ENCODE data around the gene METRNL.
"Not testable (repeated sequence)": the region's sequence is repeated elsewhere in the genome, so short reads cannot be mapped to it uniquely, and the experiment has no call there.

The METRNL gene

DNA sequence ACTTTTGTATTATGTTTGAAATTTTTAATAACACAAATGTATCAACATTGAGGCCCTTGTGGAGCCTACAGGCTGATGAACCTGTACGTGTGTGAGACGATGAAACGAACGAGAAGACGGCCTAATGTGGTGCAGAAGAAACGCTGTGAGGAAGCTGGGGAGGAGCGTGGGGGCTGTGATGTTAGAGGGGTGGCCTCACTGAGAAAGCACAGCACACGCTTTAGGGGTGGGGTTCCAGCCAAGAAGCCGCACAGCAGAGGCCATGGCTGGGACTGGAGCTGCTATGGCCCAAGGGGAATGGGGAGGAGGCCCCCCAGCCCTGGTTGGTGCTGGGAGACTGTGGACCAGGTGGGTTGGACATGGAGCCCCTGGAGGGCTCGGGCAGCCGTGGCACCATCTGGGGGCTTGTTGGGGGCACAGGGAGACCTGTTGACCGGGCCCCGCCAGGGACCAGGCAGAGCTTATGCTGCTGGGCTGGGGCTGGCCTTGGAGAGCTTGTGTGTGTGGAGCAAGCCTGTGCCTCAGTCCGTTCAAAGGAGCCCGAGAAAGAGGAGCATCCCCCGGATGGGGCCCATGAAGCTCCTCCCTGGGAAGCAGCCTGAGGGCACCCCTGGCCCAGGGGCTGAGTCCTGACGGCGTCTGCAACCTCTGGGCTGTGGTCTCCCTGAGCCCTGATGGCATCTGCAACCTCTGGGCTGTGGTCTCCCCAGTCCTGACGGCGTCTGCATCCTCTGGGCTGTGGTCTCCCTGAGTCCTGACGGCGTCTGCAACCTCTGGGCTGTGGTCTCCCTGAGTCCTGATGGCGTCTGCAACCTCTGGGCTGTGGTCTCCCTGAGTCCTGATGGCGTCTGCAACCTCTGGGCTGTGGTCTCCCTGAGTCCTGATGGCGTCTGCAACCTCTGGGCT, 44.7 kb downstream of the METRNL start:
- no peak for DNase-seq (ENCODE audit: low spot score)

DNA sequence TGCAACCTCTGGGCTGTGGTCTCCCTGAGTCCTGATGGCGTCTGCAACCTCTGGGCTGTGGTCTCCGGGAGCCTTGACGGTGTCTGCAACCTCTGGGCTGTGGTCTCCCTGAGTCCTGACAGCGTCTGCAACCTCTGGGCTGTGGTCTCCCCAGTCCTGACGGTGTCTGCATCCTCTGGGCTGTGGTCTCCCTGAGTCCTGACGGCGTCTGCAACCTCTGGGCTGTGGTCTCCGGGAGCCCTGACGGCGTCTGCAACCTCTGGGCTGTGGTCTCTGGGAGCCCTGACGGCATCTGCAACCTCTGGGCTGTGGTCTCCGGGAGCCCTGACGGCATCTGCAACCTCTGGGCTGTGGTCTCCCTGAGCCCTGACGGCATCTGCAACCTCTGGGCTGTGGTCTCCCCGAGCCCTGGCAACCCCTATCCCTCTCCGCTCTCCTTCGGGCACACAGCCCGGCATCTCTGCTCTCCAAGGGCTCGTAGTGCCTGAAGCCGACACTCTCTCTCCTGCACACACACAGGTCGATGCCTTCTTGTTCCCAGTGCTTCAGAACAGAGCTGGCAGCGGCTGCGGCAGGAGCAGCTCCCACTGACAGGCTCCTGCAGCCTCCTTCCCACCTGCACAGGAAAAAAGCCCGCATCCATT, 45.6 kb downstream of the METRNL start:
- DNase-seq (ENCODE audit: low spot score), result no peak

DNA sequence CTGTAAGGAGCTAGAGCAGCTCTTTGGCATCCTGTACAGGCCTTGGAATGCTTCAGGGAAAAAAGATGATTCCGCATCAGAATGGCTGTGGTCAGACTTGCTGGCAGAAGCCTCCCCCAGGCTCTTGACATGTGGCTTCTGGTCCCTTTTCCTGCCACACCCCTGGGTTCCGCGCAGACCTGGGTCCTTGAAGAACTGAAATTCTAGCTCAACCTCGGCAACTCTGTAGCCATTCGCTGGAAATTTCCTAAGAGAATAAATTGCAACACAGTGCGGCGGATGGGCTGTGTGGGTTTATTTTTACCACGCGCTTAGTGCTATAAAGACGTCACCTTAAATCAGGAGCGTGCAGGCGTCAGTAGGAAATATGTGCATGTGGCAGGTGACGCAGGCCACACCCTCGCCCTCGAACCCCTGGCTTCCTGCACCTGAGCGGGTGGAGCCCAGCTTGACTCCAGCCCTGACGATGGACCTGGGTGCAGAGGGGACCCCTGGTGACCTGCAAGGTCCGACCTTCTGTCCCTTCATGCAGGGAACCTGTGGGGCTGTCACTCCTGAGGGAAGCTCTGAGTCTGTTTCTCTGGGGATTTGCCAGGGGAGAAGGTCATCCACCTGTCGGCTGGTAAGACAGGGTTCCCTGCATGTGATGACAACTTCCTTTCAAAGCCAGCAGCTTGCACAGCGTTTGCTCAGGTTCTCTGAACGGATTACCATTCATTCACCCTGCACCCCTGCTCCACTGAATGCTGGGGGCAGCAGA, 46.3 kb downstream of the METRNL start:
- no peak for DNase-seq (ENCODE audit: low spot score)

DNA sequence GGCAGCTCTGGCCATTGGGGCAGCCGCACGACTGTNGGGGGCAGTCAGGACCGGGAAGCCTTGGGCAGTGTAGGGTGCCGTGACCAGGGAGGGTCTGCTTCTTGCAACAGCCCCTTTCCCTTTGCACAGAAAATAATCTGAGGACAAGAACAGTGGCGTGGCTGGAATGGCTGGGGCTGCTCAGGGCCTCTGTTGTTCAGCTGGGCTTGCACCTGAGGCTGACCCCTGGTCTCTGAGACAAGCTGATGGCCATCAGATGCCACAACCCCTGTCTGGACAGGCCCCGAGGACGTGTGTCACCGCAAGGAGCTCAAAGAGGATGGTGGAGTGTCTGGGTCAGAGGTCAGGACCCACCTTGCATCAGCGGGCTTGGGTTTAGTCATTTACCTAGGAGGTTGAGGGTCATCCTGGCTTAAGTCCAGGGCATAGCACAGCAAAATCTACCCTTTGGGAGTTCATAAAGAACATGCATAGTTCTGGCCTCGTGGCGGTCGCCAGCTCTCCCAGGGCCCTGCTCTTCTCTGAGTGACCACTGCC, 46.9 kb downstream of the METRNL start:
- DNase-seq (ENCODE audit: low spot score), result no peak

DNA sequence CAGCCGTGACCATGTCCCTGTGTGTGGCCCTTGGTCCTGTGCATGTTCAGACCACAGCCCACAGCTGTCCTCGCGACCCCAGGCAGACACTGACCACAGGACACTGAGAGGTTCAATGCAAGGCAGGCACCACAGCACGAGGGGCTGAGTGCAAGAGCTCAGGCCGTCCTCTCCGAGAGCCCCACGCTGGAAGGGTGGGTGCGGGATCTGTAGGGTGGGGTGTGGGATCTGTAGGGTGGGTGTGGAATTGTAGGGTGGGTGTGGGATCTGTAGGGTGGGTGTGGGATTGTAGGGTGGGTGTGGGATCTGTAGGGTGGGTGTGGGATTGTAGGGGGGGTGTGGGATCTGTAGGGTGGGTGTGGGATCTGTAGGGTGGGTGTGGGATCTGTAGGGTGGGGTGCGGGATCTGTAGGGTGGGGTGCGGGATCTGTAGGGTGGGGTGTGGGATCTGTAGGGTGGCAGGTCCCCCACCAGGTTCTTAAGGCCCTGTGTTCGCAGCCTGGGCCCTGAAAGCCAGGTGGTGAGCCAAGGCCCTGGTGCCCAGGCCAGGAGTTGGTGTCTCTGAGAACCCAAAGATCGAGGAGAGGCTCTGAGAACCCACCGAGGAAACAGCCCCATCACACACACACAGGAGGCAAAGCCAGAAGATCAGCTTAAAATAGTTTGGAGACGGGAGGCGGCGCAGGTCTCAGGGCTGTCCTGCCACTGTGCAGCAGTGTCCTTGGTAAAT, 48.2 kb downstream of the METRNL start:
- DNase-seq (ENCODE audit: low spot score), result no peak

DNA sequence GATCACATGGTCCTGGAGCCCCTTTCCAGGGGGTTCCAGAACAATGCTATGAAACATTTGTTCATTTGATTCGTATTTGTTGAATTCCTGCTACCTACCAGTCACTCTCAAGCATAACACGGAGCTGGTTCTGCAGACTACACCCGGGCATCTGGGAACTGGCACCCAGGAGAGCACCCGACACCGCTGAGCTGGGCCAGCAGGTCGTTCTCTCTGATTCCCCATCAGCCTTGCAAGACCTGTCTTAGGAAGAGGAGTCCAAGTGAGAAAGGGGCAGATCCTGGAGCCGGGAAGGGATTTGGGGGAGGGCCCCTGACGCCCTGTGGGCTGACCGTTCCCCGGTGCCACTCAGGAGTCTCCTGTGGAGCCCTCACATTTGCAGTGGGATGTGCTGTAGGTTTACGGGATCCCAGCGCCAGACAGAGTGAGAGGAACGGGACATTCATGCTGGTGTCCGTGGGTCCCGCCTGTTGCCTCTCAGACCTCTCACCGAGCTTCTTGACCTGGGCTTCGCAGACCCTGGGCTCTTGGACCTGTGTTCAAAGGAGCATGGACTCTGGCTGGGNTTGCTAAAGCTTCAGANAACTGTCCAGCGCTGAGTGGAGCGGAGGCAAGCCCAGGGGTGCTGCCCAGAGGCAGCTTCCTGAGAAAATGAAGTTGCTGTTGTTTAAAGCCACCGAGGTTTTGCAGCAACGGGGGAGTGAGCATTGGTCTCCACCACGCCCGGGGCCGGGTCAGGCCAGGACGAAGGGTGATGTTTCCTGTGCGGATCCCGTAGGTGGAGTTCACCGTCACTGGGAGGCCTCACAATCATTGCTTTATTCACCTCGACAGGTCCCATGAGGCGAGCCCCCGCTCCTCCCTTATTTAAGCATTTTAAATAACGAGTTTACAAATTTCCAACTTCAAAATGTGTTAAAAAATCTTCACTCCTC, 49.2 kb downstream of the METRNL start:
- no peak for DNase-seq (ENCODE audit: low spot score)

DNA sequence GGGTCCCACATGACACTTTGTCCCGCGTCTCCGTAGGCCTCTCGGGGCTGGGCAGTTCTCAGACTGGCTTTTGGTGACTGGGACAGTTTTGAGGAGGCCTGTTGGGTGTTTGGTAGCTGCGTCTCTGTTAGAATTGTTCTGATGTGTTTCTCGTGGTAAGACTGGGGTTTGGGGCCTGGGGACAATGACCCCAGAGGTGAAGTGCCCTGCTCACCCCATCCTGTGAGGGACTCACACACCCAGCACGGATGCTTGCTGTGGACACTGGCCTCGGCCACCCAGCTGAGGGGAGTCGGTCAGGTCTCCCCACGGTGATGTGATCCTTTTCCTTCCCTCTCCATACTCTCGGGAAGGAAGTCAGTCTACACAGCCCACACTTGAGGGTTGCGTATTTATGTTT, 50.3 kb downstream of the METRNL start:
- no peak for DNase-seq (ENCODE audit: low spot score)

DNA sequence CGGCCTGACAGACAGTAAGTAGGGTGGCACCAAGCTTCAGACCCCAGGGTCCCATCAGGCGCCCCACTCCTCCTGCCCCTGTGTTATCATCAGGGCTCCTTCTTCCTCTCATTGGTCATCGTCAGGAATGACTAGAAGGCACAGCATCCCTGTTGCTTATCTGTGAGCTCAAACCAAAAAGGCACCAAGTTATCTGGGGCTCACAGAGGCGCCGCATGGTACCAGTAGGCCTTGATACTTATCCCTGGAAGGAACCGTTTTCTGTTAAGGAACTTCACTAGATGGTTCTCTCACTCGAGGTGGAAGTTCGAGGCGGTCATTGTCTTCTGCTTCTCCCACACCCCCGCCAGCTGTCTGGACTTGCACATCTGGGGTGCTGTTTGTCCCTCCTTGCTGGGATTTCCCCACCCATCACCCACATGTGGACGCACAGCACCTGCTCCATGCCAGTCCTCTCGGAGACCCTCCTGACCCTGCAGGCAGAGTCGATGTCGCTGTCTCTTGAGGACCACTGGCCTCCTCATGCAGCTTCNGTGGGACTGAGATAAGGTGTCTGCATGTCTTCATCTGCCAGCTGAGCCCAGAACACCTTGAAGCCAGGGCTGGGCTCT, 52.1 kb downstream of the METRNL start:
- DNase-seq (ENCODE audit: low spot score), result no peak

DNA sequence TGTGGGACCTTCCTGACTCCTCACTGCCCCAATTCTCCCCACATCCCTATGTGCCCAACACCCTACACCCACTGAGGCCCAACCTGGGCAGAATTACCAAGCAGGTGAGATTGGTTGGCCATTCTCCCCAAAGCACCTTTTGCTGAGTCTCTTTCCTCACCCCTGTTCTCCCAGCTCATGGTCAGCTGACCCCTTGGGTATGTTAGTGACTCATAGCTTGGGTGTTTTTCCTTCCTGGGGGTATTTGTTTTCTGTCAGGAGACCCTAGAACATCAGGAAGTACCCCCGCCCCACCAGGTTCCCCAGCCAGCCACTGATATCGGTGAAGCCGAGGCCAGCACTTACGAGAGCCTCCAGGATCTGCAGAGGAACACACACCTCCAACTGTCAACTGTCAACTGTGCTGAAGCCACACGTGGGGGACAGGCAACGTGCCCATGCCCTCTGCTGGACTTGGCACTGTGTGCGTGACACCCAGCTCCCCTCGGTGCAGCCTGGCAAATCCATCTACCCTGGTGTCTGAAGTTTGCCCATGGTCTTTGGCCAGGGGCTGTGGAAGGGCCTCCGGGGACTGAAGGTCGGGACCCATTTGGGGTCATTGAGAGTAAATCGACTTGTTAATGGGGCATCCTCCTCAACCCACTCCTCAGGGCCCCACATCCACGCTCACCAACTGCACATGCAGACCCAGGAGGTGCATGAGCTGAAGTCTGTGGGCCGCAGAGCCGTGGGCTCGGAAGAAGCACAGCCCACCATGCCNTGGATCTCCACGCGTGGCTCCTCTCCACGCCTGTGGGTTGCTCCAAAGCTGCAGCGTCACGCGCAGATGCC, 53.1 kb downstream of the METRNL start:
- no peak for DNase-seq (ENCODE audit: low spot score)

DNA sequence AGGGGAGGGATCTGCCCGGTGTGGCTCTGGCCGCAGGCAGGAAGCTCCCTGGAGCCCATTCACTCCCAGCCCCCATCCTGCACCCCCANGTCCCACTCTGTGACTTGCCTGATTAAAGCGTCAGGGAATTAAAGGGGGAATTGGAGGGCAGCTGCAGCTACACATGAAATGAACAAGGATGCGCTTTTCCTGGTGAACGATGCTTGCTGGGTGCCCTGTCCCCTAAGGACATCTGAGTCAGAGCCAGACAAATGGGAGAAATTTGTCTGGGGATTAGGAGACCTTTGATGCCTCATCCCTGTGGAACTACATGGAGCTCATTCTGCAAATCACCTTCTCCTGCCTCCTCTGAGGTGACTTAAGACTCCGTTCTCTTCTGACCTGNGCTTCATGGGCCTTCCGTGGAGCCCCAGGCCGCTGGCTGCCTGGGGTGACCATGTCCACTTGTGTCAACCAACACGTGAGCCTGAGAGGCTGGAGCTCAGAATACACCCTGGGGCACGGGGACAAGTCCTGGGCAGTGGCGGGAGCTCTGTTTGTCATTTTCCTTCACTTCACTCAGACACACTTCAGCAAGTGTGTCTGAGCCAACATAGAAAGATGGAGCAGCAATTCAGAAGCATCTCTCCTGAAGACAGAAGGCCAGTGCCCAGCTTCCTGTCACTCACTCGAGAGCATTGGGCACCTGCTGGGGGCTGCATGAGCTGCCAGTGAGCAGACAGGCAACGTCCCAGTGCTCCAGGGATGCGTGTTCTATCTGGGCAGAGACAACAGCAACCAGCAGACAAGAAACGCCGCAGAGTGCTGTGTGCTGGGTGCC, 54.1 kb downstream of the METRNL start:
- DNase-seq (ENCODE audit: low spot score), result no peak

DNA sequence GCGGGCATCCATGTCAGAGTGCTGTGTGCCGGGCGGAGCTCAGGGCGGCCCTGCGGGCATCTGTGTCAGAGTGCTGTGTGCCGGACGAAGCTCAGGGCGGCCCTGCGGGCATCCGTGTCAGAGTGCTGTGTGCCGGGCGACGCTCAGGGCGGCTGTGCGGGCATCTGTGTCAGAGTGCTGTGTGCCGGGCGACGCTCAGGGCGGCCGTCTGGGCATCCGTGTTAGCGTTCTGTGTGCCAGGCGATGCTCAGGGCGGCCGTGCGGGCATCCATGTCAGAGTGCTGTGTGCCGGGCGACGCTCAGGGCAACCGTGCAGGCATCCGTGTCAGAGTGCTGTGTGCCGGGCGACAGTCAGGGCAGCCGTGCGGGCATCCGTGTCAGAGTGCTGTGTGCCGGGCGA, 55.0 kb downstream of the METRNL start:
- DNase-seq (ENCODE audit: low spot score), result not testable (repeated sequence)

DNA sequence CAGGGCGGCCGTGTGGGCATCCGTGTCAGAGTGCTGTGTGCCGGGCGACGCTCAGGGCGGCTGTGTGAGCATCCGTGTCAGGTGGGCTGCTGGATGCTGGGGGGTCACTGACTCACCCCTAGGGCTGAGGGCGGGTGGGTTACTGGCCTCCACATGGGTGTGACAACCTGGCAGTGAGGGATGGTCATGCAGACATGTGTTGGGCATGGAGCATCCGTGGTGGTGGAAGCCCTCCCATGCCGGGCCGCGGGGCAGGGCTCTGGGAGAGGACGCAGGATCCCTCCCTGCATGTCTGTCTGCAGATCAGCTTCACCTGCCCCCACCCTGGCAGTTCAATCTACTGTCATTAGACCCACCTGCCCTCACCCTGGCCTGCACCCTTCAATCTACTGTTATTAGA, 56.3 kb downstream of the METRNL start:
- no peak for DNase-seq (ENCODE audit: low spot score)

DNA sequence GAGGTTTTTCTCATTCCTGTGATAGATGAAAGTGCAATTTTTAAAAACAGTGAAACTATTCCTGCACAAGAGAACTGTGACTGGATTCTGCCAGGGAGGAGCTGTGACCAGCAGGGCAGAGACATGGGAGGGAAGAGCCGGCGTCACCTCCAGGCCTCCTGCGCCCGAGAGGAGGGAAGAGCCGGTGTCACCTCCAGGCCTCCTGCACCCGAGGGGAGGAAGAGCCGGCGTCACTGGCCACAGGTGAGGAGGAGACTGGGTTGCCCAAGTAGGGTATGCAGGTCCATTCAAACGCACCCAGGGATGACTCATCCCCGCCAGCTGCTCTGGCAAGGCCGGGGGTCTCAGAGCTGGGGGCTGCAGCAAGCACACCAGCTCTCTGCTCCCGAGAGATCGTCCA, 56.7 kb downstream of the METRNL start:
- no peak for DNase-seq (ENCODE audit: low spot score)

DNA sequence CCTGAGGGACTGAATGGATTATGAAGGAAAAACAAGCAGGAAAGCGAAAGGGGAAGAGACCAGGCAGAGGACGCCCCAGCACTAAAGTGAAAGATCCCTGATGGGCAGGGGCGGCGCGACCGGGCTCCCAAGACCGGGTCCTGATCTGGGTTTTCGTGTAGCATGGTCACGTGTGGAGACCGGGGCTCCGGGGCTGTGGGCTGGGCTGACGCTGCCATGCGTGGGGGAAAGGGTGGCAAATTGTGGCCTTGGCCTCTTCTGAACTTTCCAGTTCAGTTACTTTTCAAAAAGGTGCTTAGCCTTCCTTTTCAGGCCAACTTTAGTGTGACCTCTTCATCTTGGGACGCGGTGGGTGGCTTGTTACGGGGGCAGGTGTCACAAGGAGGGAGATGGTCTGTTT, 57.5 kb downstream of the METRNL start:
- DNase-seq (ENCODE audit: low spot score), result no peak

DNA sequence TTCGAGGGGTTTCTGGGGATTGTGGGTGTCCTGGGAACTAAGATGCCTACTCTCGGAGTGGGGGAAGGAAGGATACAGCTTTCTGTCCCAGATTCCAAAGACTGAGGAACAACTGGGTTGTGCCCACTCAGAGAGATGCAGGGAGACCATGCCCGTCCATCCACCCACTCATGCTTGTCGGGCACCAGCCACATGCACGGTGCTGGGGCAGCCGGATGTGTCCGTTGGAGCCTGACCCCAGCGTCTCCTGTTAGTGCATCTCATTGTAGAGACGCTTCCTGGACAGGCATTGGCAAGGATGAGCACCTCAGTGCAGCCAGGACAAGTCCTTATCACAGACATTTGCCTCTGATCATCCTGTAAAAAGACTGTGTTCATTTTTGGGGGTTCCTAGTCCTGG, 58.1 kb downstream of the METRNL start:
- DNase-seq (ENCODE audit: low spot score), result no peak

DNA sequence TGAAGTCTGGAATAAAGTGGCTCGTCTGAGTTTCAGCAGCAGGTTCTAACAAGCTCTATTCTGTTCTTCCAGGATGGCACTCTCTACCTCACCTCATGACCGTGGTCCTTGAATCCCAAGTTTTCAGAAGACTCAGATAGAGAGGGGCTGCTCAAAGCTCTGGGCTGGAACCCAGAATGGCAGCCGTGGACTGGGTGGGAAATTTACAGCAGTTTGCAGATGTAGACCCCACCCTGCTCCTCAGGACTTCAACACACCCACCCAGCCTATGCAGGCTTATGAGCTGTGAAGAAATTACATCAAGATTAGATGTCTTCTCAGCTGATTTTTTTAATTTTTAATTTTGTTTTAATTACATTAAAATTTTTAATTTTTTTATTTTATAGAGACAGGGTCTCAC, 59.4 kb downstream of the METRNL start:
- DNase-seq (ENCODE audit: low spot score), result no peak

DNA sequence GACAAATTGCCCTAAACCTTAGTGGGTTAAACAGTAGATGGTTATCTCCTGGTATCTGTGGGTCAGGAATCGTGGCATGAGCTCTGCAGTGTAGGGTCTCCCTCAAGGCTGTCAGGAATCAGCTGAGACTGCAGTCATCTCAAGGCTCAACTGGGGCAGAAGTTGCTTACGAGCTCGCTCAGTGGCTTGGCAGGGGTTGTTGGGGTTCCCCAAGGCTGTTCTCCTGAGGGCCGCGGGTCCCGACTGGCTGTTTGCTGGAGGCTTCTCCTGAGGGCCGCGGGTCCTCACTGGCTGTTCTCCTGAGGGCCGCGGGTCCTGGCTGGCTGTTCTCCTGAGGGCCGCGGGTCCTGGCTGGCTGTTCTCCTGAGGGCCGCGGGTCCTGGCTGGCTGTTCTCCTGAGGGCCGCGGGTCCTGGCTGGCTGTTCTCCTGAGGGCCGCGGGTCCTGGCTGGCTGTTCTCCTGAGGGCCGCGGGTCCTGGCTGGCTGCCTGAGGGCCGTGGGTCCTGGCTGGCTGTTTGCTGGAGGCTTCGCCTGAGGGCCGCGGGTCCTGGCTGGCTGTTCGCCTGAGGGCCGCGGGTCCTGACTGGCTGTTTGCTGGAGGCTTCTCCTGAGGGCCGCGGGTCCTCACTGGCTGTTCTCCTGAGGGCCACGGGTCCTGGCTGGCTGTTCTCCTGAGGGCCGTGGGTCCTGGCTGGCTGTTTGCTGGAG, 60.3 kb downstream of the METRNL start:
- not testable (repeated sequence) for DNase-seq (ENCODE audit: low spot score)

DNA sequence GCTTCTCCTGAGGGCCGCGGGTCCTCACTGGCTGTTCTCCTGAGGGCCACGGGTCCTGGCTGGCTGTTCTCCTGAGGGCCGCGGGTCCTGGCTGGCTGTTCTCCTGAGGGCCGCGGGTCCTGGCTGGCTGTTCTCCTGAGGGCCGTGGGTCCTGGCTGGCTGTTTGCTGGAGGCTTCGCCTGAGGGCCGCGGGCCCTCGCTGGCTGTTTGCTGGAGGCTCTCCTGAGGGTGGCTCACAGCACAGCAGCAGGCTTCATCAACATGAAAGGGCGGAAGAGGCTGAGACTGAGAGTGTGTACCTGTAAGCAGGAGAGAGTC, 60.8 kb downstream of the METRNL start:
- DNase-seq (ENCODE audit: low spot score), result not testable (repeated sequence)
